22Rv1 (cell line): ENCODE data around the gene DPF3.
A peak's percentile ranks its signal among the peaks of the same experiment; 100 is the strongest.

Experiments used
- CTCF ChIP-seq: fragments of 450-650 bp; IDR thresholded peaks from 2 replicates; pipeline ENCODE4 v1.5.1; 2017; ENCODE audit warnings: mild to moderate bottlenecking
- ZFX ChIP-seq: fragments of 450-650 bp; IDR thresholded peaks from 2 replicates; pipeline ENCODE4 v1.6.1; 2017; ENCODE audit warnings: antibody characterized with exemption, borderline replicate concordance

GRCh38 chr14:72904840-72905561 lies 11.1 kb upstream of the DPF3 start:
- TF ChIP-seq CTCF (peak; percentile 91), ZFX (no peak)
